ENCODE measurements around the gene OR52B6.

OR52B6 gene, protein sequence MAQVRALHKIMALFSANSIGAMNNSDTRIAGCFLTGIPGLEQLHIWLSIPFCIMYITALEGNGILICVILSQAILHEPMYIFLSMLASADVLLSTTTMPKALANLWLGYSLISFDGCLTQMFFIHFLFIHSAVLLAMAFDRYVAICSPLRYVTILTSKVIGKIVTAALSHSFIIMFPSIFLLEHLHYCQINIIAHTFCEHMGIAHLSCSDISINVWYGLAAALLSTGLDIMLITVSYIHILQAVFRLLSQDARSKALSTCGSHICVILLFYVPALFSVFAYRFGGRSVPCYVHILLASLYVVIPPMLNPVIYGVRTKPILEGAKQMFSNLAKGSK

DNA sequence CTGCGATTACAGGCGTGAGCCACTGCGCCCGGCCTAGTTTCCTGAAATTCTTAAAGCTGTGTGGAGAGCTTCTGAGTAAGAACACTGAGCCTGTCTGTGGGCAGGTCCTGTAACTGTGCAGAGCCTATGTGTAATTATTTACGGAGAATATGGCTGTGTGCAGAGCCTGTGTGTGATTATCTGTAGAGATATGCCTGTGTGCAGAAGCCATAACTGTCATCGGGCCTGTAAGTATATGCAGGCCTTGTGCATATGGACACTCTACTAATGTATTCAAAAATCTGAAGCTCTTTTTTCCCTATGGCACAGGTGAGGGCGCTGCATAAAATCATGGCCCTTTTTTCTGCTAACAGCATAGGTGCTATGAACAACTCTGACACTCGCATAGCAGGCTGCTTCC is at the start of gene OR52B6:
OR52B6 (plus strand) TSS at position 301 of the 400 bp plus-strand sequence; CDS start at position 301, 0 bp downstream.
- TF ChIP-seq, protein P1, sequence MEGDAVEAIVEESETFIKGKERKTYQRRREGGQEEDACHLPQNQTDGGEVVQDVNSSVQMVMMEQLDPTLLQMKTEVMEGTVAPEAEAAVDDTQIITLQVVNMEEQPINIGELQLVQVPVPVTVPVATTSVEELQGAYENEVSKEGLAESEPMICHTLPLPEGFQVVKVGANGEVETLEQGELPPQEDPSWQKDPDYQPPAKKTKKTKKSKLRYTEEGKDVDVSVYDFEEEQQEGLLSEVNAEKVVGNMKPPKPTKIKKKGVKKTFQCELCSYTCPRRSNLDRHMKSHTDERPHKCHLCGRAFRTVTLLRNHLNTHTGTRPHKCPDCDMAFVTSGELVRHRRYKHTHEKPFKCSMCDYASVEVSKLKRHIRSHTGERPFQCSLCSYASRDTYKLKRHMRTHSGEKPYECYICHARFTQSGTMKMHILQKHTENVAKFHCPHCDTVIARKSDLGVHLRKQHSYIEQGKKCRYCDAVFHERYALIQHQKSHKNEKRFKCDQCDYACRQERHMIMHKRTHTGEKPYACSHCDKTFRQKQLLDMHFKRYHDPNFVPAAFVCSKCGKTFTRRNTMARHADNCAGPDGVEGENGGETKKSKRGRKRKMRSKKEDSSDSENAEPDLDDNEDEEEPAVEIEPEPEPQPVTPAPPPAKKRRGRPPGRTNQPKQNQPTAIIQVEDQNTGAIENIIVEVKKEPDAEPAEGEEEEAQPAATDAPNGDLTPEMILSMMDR (IDR thresholded peaks at IDR 0.05; ENCODE audit: insufficient read depth, low read depth, low read length, missing control alignments): no peak
- no peak within 1 kb of the TSS for H3K4me3 ChIP-seq (ENCODE audit: low read length)
- DNase-seq (ENCODE audit: low read depth): no peak

DNA sequence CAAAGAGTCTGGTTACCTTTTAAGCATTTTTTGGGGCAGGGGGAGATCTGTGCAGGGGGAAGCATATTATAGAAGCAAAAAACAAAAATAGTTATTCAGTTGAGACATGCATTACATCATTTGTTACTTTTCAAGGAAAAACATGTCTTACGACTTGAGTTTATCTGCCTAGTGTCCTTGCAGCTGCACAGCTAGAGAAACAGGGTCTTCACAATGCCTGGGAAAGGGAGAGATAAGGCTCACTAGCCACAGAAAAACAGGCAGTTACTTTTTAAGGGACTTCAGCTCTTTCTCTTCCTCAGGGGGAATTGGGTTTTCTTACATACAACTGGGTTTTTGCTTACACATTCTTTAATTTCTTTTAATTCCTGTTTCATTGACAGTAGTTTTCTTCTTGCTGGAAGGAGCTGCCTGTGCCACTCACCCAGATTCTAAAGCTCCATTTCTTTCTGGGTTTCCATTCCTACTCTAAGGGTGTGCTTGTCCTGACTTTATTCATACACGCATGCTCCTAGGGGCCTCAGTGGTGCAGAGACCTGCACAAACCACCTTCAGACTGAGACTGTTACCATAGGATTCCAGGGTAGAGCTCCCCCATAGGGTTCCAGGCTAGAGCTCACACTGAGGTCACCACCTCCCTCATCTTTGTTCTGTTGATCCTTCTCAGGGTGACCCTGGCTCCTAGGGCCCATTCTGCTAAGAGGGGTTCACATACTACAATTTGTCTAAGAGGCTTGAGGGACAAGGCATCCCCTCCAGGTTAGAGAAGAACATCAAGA is 49.4 kb upstream of the OR52B6 start:
- TF ChIP-seq, protein P1 (IDR thresholded peaks at IDR 0.05; ENCODE audit: insufficient read depth, low read depth, low read length, missing control alignments): no peak
- no peak overlapping the region for H3K4me3 ChIP-seq (ENCODE audit: low read length)
- DNase-seq (ENCODE audit: low read depth): no peak

DNA sequence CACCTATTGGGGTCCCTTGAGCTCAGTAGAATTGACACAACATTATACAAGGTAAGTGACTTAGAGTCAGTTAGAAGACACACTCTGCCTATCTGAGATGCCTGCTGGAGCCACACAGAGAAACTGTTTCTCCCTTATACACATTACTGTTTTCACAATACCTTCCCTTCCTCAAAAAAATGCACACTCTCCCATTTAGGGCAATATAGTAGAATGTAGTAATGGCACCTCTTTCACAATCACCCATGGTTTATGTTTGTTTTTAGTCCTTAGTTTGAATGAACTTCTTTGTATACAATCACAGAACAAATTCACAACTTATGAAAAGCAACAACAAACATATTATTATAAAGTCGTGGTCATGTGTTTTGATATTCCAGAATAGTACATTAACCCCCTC is 46.6 kb upstream of the OR52B6 start:
- DNase-seq (ENCODE audit: low read depth): no peak
- TF ChIP-seq, protein P1 (IDR thresholded peaks at IDR 0.05; ENCODE audit: insufficient read depth, low read depth, low read length, missing control alignments): no peak
- H3K4me3 ChIP-seq (ENCODE audit: low read length): no peak overlapping the region

DNA sequence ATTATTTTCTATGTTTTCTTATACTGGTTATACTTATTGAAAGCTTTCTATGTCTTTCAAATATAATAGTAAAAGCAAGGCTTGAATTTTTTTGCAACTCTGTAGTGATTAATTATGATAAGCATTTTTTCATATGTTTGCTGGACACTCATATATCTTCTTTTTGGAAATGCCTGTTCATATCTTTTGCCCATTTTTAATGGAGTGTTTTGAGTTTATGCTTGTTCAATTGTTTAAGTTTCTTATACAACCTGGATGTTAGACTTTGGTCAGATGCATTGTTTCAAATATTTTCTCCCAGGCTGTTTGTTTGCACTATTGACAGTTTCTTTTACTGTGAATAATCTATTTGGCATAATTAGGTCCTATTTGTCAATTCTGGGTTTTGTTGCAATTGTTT is 44.2 kb upstream of the OR52B6 start:
- TF ChIP-seq, protein P1 (IDR thresholded peaks at IDR 0.05; ENCODE audit: insufficient read depth, low read depth, low read length, missing control alignments): no peak
- no peak for DNase-seq (ENCODE audit: low read depth)
- no peak overlapping the region for H3K4me3 ChIP-seq (ENCODE audit: low read length)

DNA sequence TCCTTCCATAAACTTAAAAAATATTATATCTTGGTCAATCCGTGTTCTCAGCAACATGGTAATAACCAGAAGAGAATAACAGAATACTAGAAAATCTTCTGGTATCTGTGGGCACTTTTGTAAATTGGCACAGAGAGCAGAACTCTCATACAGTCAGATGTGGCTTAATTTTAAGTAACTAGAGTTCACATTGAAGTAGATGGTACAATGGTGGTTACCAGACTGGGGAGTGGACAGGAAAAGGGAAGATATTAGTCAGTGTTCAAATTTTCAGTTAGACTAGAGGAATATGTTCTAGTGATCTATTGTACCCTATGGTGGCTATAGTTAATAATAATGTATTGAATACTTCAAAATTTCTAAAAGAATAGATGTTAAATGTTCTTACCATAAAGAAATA is 39.2 kb upstream of the OR52B6 start:
- no peak for DNase-seq (ENCODE audit: low read depth)
- H3K4me3 ChIP-seq (ENCODE audit: low read length): no peak overlapping the region
- TF ChIP-seq, protein P1 (IDR thresholded peaks at IDR 0.05; ENCODE audit: insufficient read depth, low read depth, low read length, missing control alignments): no peak

DNA sequence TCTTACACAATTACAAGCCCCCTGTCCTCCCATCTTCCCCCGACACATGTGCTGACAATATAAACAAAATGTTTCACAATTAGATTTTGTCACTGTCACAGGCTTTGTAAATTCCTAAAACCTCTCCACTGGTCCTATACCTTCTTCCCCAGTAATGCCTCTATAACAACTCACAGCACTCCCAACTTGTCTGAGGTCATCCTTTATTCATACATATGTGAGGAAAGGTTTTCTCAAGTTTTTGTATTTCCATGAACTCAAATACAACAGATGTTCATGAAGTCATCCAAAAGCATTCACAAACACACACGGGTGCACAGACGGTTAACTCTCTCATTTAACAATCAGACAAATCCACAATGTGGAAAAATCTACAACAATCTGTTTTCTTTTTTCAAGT is 34.2 kb upstream of the OR52B6 start:
- H3K4me3 ChIP-seq (ENCODE audit: low read length): no peak overlapping the region
- TF ChIP-seq, protein P1 (IDR thresholded peaks at IDR 0.05; ENCODE audit: insufficient read depth, low read depth, low read length, missing control alignments): no peak
- DNase-seq (ENCODE audit: low read depth): no peak
